Adrenal gland (tissue), 12 donors: ENCODE measurements around the gene WDR3. TPM values are rescaled to one million over a fixed set of nuclear protein-coding genes. Genes with fewer than 3 reads are reported as not detected.
"Not testable (repeated sequence)": the region's sequence is repeated elsewhere in the genome, so short reads cannot be mapped to it uniquely, and the experiment has no call there.

Experiments
- DNase-seq, 7 donors: peaks; one replicate each; pipeline ENCODE4 v3.0.0-alpha.2; 2019 to 2020
- H3K27ac ChIP-seq, 5 donors: fragments of 200-600 bp; sonication (generic) in 4 of 5; 1 replicate in 3 of 5; 2 replicates in 2 of 5; pipeline versions ENCODE4 v1.5.1 to v1.8.0; 2016 to 2020; ENCODE audit warnings: mild to moderate bottlenecking in 1 of 5
- H3K27me3 ChIP-seq: fragments of 200-600 bp; 2 replicates; pipeline ENCODE4 v1.8.0; 2021
- H3K36me3 ChIP-seq, 2 donors: fragments of 200-600 bp; replicated peaks in 1 of 2; 1 replicate in 1 of 2; 2 replicates in 1 of 2; pipeline versions ENCODE4 v1.5.1 to v1.8.0; 2018 to 2022
- H3K4me1 ChIP-seq, 2 donors: fragments of 200-600 bp; replicated peaks in 1 of 2; 1 replicate in 1 of 2; 2 replicates in 1 of 2; pipeline versions ENCODE4 v1.5.1 to v1.8.0; 2018 to 2021
- H3K4me3 ChIP-seq, 4 donors: fragments of 200-600 bp; sonication (generic) in 3 of 4; one replicate each; pipeline ENCODE4 v1.5.1; 2016 to 2018
- H3K9me3 ChIP-seq, 3 donors: fragments of 200-600 bp; sonication (generic) in 1 of 3; replicated peaks in 1 of 3; 1 replicate in 2 of 3; 2 replicates in 1 of 3; pipeline versions ENCODE4 v1.5.1 to v1.8.0; 2016 to 2021
- CTCF ChIP-seq, 6 experiments: fragments of 450-650 bp in 4 of 6; fragments of 200-600 bp in 2 of 6; sonication (generic) in 1 of 6; IDR thresholded peaks; 1 replicate in 5 of 6; 2 replicates in 1 of 6; pipeline versions ENCODE4 v1.5.1 to v1.8.0; 2016 to 2021; ENCODE audit warnings: antibody characterized with exemption in 6 of 6, mild to moderate bottlenecking in 2 of 6, moderate library complexity in 1 of 6
- POLR2A ChIP-seq, 2 donors: fragments of 450-650 bp; IDR thresholded peaks; one replicate each; pipeline ENCODE4 v1.6.1; 2017; ENCODE audit warnings: antibody characterized with exemption in 2 of 2, mild to moderate bottlenecking in 2 of 2, moderate library complexity in 1 of 2
- WGBS, 4 donors: extraction: QIAGEN DNeasy Blood & Tissue Kit in 2 of 4; methylation state at CpG; one replicate each; pipeline versions ENCODE4 v1.1.5 to v1.1.7; 2013 to 2017; 5-methylcytosine and 5-hydroxymethylcytosine counted together
- intact Hi-C, 2 donors: fragments of 100-400 bp; cut with DNase I; formaldehyde crosslinking; loops; one replicate each; pipeline versions ENCODE4 v1.14.1 to v1.15.0; 2022 to 2023
- polyA plus RNA-seq, 3 donors: library from polyadenylated mRNA; stranded (reverse); fragments of 200-250 nt in 2 of 3; fragments of 350-450 nt in 1 of 3; fragmentation: Illumina TruSeq in 1 of 3; extraction: RNeasy Lipid Tissue Mini Kit (QIAGEN cat#74804) in 1 of 3; gene quantifications; one replicate each; pipeline ENCODE4 v1.2.3, GENCODE V29; 2013 to 2014
- total RNA-seq, 9 donors: library from RNA; depleted of rRNA in 4 of 9; stranded (reverse); fragments of >200 nt in 4 of 9; fragments of 120-200 nt in 1 of 9; fragmentation: NEBNext Ultra II Directional in 1 of 9; extraction: Animal tissue kit (Norgen Biotek cat#: 25700) in 1 of 9; gene quantifications; one replicate each; pipeline versions ENCODE4 v1.1.0 to v1.2.4, GENCODE V29; 2013 to 2023
- donor health status: healthy with polysubstance abuse.
- donor health status: Bipolar disorder and iron deficiency.
- donor health status: DM: yes; HTN: yes; CAD: no.
- donor health status: DM: no; HTN: no; CAD: no.
- donor health status: DM: no; HTN: no; CAD: no.
- donor health status: DM: yes; HTN: yes; CAD: no.

WDR3 gene
- total and polyA plus RNA-seq, 12 donors, result 2.8 to 57.4 (median 27.8) TPM

- WGBS, 4 donors, result 81 to 90% (median 82%) methylated on average over 2 of the region's 2 CpGs
- intact Hi-C loops, result no loop called here
- H3K9me3 ChIP-seq, result no peaks in the 10 kb centered on the region
Observed at GRCh38 chr1:117905019-117905418, 24.5 kb upstream of the WDR3 start.

DNA sequence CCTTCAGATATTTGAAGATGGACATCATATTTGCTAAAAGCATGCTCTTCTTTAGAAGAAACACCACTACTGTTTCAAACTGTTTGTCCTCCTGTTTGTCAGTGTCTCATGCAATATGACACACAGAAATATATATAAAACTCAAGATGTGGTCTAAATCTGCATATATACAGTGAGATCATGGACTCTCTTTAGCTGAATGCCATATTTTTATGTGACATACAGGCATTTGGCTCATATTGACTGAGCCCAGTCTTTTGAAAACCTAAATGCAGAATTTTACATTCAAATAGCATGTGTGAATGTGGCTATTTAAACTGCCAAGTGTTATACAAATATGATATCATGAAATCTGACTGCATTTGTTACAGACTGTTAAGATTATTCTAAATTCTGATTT lies 18.5 kb upstream of the WDR3 start:
- peaks cover 0 to 51% of the 10 kb centered on the region in 2 donors for H3K36me3 ChIP-seq
- no peaks in the 10 kb centered on the region for H3K9me3 ChIP-seq
- no peak for DNase-seq
- no peak overlapping the region for H3K27ac ChIP-seq
- intact Hi-C loops, result no loop called here
- H3K27me3 ChIP-seq, result no peaks in the 10 kb centered on the region
- H3K4me3 ChIP-seq, result no peak overlapping the region
- H3K4me1 ChIP-seq, result no peaks in the 10 kb centered on the region
- no peak for TF ChIP-seq POLR2A (IDR thresholded peaks at IDR 0.05)
- TF ChIP-seq CTCF (IDR thresholded peaks at IDR 0.05), result no peak

More at GRCh38 chr1:117905019-117905418, 24.5 kb upstream of the WDR3 start:
- Histone ChIP-seq H3K4me3 (no peak overlapping the region), H3K4me1 (no peaks in the 10 kb centered on the region), H3K36me3 (peaks cover 0 to 37% of the 10 kb centered on the region in 2 donors), H3K27me3 (no peaks in the 10 kb centered on the region), H3K27ac (no peak overlapping the region)
- TF ChIP-seq CTCF (IDR thresholded peaks at IDR 0.05) (no peak), POLR2A (IDR thresholded peaks at IDR 0.05) (no peak)
- no peak for DNase-seq

GRCh38 chr1:117919376-117919775 lies 10.2 kb upstream of the WDR3 start:
- Histone ChIP-seq H3K4me3 (no peak overlapping the region), H3K9me3 (no peaks in the 10 kb centered on the region), H3K27me3 (no peaks in the 10 kb centered on the region), H3K27ac (no peak overlapping the region), H3K36me3 (peaks cover 0 to 33% of the 10 kb centered on the region in 2 donors), H3K4me1 (no peaks in the 10 kb centered on the region)
- TF ChIP-seq CTCF (IDR thresholded peaks at IDR 0.05) (no peak), POLR2A (IDR thresholded peaks at IDR 0.05) (no peak)
- intact Hi-C loops, result no loop called here
- no peak for DNase-seq

- H3K4me3 ChIP-seq, result no peak overlapping the region
- intact Hi-C loops, result no loop called here
- TF ChIP-seq CTCF (IDR thresholded peaks at IDR 0.05), result no peak
- no peak for TF ChIP-seq POLR2A (IDR thresholded peaks at IDR 0.05)
- 93 to 98% (median 96%) methylated on average over 2 of the region's 2 CpGs for WGBS, 4 donors
- no peak overlapping the region for H3K27ac ChIP-seq
- H3K4me1 ChIP-seq, result peaks cover 0 to 10% of the 10 kb centered on the region in 2 donors
- H3K27me3 ChIP-seq, result no peaks in the 10 kb centered on the region
- DNase-seq, result no peak
- H3K9me3 ChIP-seq, result no peaks in the 10 kb centered on the region
- peaks cover 0 to 19% of the 10 kb centered on the region in 2 donors for H3K36me3 ChIP-seq
Observed at GRCh38 chr1:117921991-117922390, 7.5 kb upstream of the WDR3 start.

DNA sequence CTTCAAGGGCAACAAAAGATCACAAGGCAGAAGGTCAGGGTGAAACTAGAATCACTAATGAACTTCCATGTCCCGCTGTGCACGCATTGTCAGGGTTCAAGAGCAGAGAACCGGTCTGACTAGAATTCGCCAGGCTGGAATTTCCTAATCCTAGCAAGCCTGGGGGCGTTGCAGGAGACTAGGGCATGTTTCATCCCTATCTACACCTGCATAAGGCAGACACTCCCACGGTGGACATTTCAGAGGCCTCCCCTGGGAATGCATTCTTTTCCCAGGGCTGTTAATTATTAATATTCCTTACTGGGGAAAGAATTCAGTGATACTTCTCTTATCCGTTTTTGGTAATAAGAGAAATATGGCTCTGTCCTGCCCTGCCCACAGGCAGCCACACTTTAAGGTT lies 6.8 kb upstream of the WDR3 start:
- intact Hi-C loops, H3K27me3 ChIP-seq, H3K9me3 ChIP-seq, DNase-seq, H3K27ac ChIP-seq, H3K4me3 ChIP-seq: not testable (repeated sequence)
- peaks cover 0 to 17% of the 10 kb centered on the region in 2 donors for H3K4me1 ChIP-seq
- WGBS, 4 donors, result 87 to 95% (median 91%) methylated on average over 5 to 7 of the region's 7 CpGs
- peaks cover 0 to 12% of the 10 kb centered on the region in 2 donors for H3K36me3 ChIP-seq
